GM04504 (cell line): ENCODE measurements around the gene SVIL.
"Not testable (repeated sequence)": the region's sequence is repeated elsewhere in the genome, so short reads cannot be mapped to it uniquely, and the experiment has no call there.

ENCODE experiments used
- DNase-seq: peaks from one replicate; pipeline ENCODE4 v3.0.0-alpha.2; 2012; ENCODE audit warnings: low read depth

Gene SVIL

GRCh38 chr10:29575098-29575455 is 59.7 kb downstream of the SVIL start:
- no peak for DNase-seq

DNA sequence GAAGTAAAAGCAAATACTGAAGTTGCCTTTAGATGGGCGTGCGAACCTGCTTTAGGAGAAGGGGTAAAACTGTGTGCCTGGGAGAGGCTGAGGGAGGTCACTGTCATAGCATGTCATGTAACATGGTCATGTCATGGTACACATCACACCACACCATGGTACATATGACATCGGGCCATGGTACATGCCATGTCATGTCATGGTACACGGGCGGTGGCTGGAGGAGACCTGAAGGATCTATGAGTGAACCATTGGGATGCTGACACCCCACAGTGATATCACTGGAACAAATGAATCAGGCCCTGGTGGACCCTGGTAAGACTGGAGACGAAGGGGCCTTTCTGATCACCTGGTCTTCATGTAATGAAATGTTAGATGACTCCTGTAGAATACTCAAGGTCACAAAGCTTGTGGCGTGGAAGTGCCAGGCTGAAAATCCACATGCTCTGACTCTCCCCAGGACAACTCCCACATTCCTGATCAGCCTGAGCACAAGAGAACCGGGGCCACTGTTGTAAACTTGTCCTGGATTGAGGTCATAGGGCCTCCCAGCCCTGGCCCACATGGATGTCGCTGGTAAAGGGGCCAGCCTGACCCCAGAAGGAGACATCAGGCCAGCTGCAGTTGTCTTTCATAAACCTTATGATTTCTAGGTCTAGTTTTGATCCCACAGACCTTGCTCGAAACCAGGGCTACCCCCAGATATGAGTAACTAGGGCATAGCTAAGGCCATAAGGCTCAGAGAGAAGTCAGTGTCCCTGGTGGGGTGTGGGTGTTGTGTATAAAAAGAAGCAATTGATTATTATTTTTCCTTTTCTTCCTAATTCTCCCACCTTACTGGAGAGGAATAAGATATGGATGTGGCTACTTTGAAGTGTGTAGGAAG is 60.3 kb downstream of the SVIL start:
- DNase-seq = not testable (repeated sequence)

GRCh38 chr10:29570248-29570647 is 64.5 kb downstream of the SVIL start:
- not testable (repeated sequence) for DNase-seq

DNA sequence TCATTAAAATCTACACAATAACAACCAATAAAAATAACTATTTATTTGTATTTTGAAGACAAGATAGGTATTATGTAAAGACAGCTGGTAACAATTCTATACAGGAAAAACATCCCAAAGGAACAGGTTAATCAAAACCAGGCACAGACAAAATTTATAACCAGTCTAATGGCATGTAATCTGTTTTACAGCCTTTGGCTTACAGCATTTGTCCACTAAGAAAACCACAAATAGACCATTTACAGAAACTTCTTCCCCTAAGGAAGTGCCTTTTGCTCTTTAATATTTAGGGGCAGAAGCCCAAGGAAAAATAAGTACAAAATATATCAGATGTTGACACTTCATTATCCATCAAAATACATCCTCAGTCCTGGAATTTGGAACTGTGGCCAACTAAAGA is 65.0 kb downstream of the SVIL start:
- peak; percentile 32 for DNase-seq

- DNase-seq = no peak
Observed at GRCh38 chr10:29567003-29567402, 67.8 kb downstream of the SVIL start.

DNA sequence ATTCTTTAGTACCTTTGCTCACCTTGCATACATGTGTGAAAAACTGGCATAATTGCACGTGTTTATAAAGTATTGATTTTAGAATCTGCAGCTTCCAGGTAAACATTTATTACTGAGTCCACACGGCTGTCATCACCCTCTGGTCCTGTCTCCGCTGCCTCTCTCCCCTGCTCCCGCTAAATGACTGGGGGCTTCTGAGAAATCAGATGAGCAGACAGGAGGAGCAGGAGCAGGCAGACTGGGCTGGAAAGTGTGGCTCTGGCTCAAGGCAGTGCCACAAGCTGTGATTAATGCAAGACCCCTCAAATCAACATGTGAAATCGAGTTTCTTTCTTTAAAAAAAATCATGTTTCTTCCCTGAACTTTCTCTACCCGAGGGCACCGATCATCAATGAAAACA is 68.6 kb downstream of the SVIL start:
- DNase-seq = not testable (repeated sequence)

DNA sequence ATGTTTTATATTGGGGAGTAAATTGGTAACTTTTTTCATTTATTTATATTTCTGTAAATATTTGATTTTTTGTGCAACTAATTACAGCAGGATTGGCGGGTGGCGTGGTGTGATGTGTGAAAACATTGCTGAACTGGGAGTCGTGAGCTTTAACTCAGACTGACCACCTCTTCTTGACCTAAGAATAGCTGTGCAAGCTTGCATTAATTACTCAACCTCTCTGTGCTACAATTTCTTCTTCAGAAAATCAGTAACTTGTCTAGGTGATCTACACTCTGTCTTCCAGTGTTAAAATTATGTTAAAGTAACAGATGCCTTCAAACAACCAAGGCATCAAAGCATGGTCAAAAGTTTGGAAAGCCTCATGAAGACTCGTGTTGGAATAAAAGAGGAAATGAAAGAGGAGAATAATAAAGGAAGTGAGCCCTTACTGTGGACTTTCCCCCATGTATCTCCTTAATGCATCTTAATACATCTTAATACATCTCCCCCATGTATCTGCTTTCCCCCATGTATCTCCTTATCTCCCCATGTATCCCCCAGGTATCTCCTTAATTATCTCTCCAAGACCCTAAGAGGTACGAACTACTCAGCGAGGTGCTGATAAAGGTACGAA is 71.2 kb downstream of the SVIL start:
- DNase-seq = no peak

GRCh38 chr10:29563006-29563405 is 71.8 kb downstream of the SVIL start:
- DNase-seq = not testable (repeated sequence)

GRCh38 chr10:29559996-29560395 is 74.8 kb downstream of the SVIL start:
- no peak for DNase-seq

GRCh38 chr10:29557665-29558064 is 77.1 kb downstream of the SVIL start:
- no peak for DNase-seq

DNA sequence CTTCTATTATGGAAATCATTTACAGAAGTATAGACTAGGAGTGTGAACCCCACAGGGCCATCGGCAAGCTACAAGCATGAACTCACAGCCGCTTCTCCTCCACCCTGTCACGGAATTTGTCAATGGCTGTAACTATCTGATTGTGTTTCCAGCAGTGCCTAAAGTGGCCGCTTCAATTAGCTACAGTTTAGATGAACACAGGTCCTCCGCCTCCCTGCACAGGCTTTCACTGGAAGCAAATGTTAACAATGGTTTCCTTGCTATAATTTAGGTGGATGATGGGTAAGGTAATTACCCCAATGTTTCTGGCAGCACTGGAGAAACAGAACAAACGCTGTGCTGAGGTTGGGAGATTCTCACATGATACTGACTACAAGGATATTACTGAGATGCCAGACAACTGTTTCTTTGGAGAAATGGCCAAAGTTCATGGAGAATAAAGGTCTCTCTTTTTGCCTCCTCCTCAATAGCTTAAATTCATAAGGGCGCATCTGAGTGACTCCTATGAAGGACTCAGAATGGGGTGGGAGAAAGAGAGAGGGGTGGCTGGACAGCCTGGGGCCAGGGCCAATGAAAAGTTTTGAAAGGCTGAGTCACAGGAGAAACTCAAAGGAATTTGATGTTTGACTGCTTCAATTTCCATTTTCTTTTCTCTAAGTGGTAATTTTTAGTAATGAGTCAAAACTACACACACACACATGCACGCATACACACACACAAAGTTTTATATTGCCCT is 78.9 kb downstream of the SVIL start:
- DNase-seq = peak; percentile 60

- DNase-seq = no peak
Observed at GRCh38 chr10:29555091-29555745, 79.6 kb downstream of the SVIL start.

- DNase-seq = no peak
Observed at GRCh38 chr10:29554660-29555059, 80.1 kb downstream of the SVIL start.

DNA sequence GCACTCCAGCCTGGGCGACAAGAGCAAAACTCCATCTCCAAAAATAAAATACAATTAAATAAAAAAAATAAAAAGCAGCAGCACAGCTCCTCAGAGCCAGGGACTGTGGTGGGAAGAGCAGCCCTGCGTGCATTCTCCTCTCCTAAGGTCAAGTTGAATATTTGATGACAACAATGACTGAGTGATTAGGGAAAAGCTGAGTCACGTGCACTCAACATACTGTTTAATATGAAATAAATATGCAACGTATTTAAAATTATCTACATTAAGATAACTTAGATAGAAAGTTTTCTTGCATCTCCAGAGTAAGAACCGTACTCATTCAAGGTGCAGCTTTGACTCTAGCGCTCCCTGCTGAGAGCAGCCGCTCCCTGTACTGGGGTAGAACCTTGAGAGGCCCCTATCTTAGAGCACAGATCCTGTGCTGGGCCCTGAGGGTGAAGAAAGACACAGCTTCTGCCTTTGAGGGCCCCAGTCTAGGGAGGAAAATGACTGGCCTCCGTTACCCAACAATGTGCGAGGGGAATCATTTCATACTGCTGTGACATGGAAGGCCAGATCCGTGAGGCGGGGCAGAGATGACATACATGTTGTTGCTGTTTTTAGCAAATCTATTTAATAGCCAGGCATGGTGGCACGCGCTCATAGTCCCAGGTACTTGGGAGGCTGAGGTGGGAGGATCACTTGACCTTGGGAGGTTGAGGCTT is 81.1 kb downstream of the SVIL start:
- no peak for DNase-seq

GRCh38 chr10:29553116-29553515 is 81.7 kb downstream of the SVIL start:
- DNase-seq = not testable (repeated sequence)

- DNase-seq = not testable (repeated sequence)
Observed at GRCh38 chr10:29549493-29549892, 85.3 kb downstream of the SVIL start.

- DNase-seq = no peak
Observed at GRCh38 chr10:29546773-29547313, 87.9 kb downstream of the SVIL start.

- DNase-seq = no peak
Observed at GRCh38 chr10:29545122-29545521, 89.6 kb downstream of the SVIL start.

DNA sequence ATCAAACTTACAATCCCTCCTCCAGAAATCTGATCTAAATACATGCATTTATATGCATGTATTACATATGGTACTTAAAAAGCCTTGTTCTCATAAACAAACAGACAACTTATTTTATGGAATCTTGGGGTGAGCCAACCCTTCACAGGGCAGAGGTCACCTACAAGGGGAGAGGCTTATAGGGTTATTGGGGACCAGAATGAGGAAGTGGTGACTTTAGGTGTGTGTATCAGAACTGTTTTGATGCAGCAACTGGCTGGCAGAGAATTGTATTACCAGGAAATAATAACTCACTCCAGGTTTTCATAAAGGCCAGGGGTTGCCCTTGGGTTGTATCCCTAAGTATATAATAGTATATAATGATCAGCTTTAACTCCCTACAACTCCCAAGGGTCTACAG is 91.1 kb downstream of the SVIL start:
- DNase-seq = no peak

DNA sequence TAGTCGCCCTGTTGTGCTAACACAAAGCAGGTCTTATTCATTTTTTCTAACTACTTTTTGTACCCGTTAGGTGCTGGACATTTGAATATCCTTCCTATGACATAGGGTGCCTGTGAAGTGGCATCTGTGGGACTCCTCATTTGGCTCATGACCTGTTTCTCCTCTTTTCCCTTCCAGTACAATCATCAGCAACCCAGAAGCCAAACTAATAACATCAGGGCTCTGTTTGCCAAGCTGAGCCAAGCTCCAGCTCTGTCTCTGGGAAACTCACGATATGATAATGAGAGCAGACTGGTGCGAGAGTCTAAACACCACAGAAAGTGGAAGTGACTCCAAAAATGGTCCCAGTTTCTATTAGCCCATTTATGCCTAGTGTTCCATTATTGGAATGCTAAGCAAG is 92.0 kb downstream of the SVIL start:
- no peak for DNase-seq

- DNase-seq = no peak
Observed at GRCh38 chr10:29541422-29542210, 93.2 kb downstream of the SVIL start.
